HG03045 (cell line): ENCODE data around the gene BMP3.

ENCODE experiments used
- ATAC-seq: cut with Tn5 transposase; IDR thresholded peaks from one replicate; pipeline ENCODE4 v1.9.1; 2021; ENCODE audit warnings: mild to moderate bottlenecking, moderate library complexity; ENCODE audit not compliant: unreplicated experiment

The BMP3 gene

DNA sequence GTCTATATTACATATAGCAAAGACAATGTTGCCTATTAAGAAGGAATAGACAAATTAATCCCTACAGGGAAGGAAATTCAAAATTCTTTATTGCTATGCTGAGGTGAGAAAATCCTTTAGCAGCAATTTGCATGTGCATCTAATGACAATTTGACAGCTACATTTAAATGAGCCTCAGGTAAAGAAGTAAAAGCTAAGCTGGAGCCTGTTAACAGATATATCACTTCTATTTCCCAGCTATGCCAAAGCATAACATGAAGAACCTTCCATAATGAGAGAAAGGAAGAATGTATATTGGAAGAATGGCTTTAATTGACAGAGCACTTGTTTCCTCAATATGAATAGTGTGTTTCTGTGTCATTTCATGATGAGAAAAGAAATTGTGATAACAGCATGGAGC is 71.6 kb downstream of the BMP3 start:
- no peak for ATAC-seq

DNA sequence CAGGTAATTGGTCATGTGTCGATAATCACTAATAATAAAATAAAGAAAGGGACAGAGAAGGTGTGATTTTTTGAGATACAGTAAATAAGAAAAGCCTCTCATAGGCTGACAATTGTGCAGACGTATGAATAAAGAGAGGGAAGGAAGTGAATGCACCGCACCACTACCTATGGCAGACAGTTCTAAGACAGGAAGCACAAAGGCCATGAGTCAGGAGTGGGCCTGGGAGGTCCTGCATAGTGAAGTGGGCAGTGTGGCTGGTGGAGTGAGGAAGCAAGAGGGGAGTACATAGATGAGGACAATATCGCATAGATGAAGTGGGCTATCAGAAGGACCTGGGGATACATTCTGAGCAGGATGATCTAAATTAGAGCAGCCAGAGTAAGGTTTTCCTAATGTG is 75.6 kb downstream of the BMP3 start:
- ATAC-seq = no peak
